Fibroblast of gingiva (primary cell): ENCODE data around the gene MRFAP1L1.
"Not testable (repeated sequence)": the region's sequence is repeated elsewhere in the genome, so short reads cannot be mapped to it uniquely, and the experiment has no call there.

Experiments
- DNase-seq: peaks from one replicate; pipeline ENCODE4 v3.0.0-alpha.2; 2011; ENCODE audit warnings: low read depth

MRFAP1L1 gene

DNA sequence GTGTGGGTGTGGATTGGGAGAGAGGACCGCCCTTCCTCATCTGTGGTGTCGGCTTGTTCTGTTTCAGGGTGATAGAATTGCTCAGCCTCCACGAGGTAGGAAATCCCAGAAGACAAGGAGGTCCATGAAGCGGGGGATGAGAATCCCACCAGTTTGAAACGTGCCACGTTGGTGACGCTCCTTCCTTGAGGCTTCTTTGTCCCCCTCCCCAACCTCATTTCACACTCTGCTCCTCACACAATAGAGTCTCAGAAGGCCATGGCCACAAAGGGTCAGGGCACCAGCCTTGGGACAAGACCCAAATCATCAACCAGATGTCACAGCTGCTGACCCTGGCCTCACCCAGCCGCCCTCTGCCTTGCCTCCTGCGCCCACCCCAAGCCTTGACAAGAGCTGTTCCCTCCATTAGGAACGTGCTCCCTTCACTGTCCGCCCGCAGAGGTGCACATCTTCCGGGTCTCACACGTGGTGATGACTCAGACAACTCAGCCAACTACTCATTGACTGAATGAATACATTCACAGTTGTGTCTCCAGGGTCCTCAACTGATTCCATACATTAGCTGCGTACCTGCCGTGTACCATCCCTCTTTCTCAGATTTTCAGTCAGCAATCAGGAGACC is 24.6 kb upstream of the MRFAP1L1 start:
- no peak for DNase-seq

- DNase-seq, result no peak
Observed at GRCh38 chr4:6733358-6734164, 23.9 kb upstream of the MRFAP1L1 start.

DNA sequence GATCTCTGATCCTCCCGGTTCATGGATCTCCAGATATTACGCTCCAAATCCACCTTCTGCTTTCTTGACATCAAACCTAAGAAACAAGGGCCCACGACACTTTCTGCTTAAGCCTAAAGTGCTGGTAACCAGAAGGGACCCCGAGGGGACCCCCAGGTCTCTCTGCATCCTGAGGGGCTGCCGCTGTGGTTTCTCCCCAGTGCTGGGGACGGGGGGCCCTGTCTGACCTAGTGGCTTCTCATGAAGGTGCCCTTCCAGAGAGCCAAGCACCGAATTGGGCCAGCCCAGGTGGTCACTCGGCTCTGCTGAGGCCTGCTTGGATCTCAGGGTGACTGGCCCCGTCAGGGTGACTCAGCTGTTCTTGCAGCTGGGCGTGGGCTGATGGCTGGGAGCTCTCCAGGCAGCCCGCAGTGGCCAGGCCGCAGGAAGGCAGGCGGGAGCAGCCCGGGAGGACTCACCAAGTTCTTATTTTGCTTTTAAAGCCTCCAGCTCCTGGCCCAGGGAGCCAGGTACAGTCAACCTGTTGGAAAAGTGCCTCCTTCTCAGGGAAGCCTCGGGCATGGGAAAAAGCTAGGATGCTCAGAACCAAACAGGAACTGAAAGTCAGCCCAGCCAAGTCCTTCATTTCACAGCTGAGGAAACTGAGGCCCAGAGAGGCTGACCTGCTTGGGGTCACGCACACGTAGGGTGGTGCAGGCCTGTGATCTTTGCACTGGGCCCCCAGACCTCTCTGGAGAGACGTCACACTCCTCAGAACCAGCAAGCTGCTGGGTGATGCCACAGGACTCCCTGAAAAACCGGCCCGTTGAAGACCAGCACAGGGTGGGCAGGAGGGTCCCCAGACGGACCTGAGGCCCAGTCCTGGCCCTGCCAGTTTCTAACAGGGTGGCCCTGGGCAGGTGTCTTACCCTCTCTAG is 23.0 kb upstream of the MRFAP1L1 start:
- DNase-seq, result peak; percentile 94

- no peak for DNase-seq
Observed at GRCh38 chr4:6731780-6732179, 22.1 kb upstream of the MRFAP1L1 start.

- no peak for DNase-seq
Observed at GRCh38 chr4:6731318-6731675, 21.6 kb upstream of the MRFAP1L1 start.

- no peak for DNase-seq
Observed at GRCh38 chr4:6730603-6731317, 21.1 kb upstream of the MRFAP1L1 start.

DNA sequence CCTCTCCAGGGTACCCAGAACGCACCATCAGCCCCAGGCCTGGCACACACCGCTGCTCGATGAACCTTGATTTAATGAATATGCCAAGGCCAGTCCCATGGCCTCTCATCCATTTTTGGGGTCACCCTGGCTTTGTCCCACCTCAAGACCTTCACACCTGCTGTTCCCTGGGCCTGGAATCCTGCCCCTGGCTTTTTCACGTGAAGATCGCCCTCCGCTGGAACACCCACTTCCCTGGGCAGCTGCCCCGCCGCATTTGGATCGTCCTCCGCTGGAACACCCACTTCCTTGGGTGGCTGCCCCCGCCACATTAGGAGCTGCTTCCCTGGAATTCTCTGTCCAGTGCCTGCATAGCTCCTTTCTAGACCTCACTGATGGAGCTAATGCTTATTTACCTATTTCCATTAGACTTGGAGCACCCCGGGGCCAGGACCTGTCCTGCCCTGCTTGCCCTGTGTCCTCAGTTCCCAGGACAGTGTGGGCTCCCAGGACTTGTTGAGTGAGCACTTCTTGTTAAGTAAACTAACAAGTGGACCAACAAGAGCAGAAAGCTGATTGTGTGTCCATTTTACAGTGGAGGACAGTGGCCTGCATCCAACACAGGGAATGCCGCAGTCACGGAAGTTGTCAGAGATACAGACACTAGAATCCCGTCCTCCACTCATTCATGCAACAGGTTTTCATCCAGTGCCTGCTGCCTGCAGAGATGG is 18.8 kb upstream of the MRFAP1L1 start:
- no peak for DNase-seq

DNA sequence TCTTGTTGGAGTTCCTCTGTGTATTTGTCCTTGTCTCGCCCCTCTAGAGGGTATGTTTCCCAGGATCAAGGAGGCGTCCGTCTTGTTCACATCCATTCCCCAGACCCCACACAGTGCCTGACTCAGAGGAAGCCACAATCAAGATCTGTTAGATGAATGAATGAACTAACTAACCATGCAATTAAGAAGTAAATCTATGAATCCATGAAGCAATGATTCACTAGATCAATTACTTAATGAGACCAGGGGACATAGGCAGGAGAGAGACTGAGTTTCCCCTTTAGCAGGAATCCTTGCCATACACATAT is 18.2 kb upstream of the MRFAP1L1 start:
- DNase-seq, result no peak

DNA sequence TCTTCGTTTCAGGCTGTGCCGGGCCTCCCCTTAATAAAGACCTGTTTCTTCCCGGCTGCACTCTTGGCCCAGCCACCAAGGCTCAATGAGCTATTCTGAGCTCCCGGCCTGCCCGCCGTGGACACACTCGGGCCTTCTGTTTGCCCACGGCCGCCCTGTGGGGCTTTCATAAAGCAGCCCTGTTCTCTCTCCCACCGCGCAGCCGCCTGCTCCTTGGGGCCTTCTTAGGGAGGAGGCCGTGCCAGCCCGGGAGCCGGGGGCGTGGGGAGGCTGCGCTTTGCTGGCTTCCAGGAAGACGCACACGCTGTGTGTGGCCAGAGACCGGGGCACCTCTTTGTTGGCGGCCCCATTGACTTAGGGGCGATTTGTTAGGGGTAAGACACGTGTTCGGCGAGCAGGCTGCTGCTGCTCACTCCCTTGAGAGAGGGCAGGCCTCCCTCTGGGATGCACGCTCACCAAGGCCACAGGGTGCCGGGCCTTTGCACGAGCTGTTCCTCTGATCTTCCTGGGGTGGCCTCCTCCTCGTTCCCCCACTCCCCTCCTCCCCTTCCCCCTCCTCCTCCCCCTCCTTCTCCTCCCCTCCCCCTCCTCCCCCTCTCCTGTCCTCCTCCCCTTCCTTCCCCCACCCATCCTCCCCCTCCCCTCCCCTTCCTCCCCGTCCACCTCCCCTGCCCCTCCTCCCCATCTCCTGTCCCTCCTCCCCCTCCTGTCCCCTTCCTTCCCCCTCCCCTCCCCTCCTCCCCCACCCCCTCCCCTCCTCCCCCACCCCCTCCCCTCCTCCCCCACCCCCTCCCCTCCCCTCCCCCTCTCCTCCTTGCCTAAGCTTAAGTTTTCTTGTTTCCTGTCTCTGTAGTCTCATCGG is 17.6 kb upstream of the MRFAP1L1 start:
- DNase-seq, result peak; percentile 62

DNA sequence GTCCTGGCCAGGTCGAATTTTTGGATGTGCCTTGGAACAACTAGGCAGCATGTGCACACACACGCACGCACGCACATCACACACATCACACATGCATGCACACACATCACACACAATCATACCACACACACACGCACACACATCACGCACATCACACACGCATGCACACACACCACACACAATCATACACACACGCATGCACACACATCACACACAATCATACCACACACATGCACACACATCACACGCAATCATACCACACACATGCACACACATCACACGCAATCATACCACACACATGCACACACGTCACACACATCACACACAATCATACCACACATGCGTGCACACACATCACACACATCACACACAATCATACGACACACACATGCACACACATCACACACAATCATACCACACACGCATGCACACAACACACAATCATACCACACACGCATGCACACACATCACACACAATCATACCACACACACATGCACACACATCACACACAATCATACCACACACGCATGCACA is 15.8 kb upstream of the MRFAP1L1 start:
- not testable (repeated sequence) for DNase-seq

GRCh38 chr4:6724421-6725111 is 14.9 kb upstream of the MRFAP1L1 start:
- DNase-seq, result no peak

DNA sequence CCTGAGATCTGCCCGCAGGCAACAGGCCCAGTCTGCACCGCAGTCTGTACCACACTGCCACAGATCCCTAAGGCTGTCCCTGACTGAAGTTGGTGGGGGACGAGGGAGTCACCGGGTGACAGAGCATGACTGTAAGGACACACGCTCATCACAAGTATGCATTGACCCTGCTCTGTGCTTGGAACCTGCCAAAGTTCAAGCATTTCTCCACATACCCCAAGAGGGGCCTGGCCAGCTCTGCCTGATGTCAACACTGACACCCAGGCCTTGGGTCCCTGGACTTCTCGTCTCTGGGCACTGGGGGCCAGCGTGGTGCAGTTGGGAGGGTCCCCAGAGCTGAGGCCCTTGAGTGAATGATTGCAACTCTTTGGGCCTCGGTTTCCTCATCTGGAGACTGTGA is 14.2 kb upstream of the MRFAP1L1 start:
- DNase-seq, result no peak

DNA sequence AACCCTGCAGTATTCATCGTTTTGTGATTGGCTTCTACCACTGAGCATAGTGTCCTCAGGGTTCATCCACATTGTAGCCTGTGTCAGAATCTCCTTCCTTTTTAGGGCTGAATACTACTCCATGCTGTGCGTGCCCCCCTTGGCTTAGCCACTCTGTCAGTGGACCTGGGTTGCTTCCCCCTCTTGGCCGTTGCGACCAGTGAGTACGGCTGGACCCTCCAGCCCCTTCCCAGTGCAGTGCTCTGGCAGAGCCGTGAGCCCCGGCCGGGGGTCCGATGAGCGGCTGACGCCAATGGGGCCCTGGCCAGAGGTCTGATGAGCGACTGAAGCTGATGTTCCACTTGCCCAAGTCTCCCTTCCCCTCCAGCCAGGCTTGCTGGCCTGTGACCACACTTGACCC is 13.2 kb upstream of the MRFAP1L1 start:
- DNase-seq, result no peak

DNA sequence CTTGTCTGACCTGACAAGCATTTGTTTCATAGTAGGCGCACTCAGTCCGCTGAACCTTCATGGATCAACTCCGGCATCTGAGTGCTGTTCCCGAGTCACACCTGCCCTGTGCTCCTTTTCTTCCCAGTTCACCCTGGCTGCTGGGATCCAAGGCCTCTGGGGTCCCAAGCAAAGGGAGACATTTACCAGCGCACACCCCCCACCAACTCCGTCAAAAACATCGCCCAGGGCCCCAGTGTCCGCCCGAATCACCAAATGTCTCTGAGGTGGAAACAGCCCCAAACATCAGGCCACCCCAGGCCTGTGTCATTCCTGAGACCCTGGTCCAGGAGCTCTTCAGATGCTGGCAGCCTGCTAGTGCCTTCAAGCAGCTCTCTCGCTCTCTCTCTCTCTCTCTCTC is 11.5 kb upstream of the MRFAP1L1 start:
- DNase-seq, result no peak

DNA sequence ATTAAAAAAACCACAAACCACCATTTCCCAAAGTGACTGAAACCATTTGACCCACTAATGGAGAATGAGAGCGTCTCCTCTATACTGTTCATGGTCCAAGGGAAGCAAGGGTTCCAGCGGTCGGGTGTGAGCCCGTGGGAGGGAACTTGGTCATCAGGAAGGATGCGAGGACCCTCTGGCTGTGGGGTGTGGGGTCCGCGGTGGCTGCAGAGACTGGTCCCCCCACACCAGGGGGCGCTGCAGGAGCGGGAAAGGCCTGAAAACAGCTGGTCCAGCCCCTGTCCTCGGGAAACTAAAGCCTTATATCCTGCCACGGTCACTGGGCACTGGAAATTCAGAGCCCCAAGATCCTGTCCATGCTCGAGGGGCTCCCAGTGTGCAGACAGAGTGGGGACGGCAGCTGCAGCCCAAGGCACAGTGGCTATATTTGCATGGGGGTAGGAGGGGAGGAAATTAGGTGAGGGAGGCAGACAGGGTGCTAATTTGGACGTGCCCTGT is 10.6 kb upstream of the MRFAP1L1 start:
- peak; percentile 54 for DNase-seq

GRCh38 chr4:6719611-6720179 is 10.0 kb upstream of the MRFAP1L1 start:
- no peak for DNase-seq

DNA sequence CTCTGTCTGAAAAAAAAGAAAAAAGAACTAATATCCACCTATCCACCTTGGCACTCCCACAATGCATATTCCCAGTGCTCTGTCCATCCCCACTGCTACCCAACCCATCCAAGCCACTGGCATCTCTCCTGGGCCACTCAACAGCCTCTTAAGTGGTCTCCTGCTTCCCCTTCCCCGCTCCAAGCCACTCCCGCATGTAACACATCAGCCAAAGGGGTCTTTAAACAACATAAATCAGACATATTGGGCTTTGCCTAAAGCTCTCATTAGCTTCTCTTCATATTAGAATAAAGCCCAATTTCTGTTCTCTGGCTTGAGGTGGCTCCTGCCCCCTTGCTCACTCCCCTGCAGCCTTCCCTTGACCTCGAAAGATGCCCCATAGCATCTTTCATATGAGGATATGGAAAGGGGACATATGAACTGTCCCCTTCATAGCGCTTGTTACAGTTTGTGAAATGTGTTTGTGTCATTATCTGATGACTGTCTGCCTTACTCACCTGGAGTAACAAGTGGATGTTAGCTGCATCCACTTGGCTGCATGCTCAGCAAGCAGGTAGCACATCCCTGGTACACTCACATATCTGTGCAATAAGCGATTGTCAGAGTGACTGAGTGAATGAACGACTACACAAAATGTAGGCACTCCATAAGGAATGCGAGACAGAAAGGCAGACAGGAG is 9.4 kb upstream of the MRFAP1L1 start:
- DNase-seq, result no peak

- no peak for DNase-seq
Observed at GRCh38 chr4:6716958-6717655, 7.4 kb upstream of the MRFAP1L1 start.
